ENCODE results near the gene APOLD1.
"Not testable (repeated sequence)": the region's sequence is repeated elsewhere in the genome, so short reads cannot be mapped to it uniquely, and the experiment has no call there.

The APOLD1 gene

GRCh38 chr12:12786706-12787601 lies 1.5 kb downstream of the APOLD1 start:
- DNase-seq, result peak; percentile 63

GRCh38 chr12:12788131-12788530 lies 2.7 kb downstream of the APOLD1 start:
- DNase-seq, result no peak

GRCh38 chr12:12788675-12789368 lies 3.4 kb downstream of the APOLD1 start:
- peak; percentile 93 for DNase-seq

DNA sequence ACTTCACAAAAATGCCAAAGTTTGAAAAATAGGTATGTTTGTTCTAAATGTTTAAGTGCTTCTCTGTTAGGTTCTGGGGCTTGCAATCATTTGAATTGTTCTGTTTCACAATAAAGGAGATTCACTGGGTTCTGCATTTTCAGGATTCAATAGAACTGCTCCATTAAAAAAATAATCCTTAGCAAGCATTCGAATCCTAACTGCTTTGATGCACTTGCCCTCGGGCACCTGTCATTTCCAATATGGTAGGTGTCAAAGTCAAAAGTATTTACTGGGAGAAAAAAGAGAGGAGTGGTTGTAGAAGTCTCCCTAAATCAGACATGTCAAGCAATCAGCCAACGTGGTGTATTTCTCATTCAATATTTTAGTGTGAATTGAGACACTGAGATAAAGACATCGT lies 5.5 kb downstream of the APOLD1 start:
- no peak for DNase-seq

DNA sequence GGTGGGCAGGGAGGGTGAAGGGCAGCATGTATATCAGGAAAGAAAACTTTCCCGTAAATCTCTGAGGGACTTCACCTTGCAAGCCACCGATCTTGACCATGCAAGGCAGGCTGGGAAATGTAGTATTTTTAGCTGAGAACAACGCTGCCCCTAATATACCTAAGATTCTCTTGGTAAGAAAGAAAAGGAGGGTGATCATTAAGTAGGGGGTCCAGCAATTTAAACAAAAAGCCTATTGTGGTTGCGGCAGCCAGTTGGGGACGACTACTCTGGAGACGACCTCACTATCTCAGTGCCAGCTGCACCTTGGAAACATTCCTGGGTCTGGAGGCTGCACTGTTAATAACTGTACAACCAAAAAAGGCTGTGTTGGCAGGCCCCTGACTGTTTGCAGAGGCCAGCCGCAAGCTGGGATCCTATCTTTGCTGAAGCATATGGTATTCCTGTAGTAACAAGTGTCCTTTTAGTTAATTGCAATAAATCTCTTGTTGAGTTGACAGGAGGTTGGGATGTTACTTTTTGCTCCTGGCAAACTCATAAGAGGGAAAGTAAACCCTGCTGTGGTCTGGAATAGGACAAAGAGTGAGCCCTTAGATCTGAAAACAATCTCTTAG lies 6.4 kb downstream of the APOLD1 start:
- peak; percentile 96 for DNase-seq

DNA sequence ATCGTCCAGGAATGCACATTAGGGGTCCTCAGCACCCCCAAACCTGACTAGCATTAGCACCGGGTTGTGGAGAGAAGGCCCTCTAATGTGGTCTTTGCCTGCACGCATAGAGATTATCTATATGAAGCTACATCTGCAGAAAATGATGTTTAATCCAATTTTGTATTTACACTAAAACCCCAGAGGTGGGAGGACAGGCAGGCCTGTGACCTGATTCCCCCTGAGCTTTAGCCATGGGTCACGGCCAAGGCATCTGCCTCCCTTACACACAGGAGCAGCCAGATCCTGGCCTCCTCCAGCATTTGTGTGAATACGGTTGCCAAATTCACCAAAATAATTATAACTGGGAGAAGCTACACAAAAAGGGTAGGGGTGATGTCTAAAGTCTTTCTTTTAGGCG lies 7.0 kb downstream of the APOLD1 start:
- DNase-seq, result peak; percentile 49

GRCh38 chr12:12794686-12795085 lies 9.2 kb downstream of the APOLD1 start:
- no peak for DNase-seq

GRCh38 chr12:12796171-12796570 lies 10.7 kb downstream of the APOLD1 start:
- no peak for DNase-seq

GRCh38 chr12:12796928-12797793 lies 11.7 kb downstream of the APOLD1 start:
- no peak for DNase-seq

DNA sequence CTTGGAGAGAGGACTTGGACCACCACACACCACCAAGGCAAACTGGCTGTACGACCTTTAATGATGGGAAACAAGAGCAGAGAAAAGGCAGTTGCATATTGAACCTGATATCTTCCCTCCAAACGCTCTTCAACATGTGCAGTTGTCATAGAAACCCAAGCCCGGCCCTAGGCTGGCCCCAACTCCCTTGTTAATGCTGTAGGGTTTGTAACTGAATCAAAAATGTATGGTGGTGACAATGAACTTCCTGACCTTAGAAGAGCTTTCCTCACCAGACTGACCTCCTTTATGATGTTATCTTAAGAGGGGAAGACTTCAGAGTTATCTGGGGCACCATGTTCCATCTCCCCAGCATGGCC lies 12.3 kb downstream of the APOLD1 start:
- no peak for DNase-seq

DNA sequence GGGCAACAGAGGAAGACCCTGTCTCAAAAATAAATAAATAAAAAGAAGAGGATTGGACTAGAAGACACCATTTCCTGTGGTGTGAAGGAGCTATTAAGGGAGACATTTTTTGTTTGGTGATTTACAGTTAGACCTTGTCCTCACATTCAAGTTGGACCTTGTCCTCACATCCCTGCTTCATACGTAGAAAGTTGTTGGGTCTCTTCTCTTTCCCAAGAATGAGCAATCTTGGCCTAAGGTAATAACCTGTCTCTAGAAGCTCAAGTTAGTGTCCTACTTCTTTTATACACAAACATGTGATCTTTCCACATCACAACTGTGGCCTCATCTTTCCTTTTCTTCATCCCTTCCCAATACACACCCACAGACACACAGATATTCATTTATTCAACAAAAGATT lies 13.0 kb downstream of the APOLD1 start:
- no peak for DNase-seq

DNA sequence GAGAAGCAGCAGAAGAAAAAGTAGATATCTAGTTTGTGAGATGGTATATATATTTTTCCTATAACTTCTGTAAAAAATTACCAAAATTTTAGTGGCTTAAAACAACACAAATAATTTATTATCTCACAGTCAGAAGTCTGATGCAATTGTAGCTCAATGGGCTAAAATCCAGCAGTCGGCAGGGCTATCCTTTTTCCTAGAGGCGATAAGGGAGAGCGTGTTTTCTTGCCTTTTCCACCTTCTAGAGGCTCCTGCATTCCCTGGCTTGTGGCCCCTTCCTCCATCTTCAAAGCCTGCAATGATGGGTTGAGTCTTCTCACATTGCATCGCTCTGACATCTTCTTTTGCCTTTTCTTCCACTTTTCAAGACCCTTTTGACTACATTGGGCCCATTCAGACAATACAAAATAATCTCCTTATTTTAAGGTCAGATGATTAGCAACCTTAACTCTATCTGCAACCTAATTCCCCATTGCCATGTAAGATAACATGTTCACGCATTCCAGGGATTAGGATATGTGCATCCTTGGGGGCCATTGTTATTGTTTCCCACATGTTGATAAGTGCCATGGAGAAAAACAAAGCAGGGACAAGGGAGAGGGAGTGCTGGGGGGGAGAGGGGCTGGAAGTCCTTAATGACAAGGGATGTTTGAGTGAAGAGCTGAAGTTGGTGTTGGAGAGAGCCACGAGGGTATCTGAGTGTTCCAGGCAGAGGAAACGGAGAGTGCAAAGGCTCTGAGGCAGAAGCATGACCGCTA lies 13.9 kb downstream of the APOLD1 start:
- DNase-seq, result no peak

DNA sequence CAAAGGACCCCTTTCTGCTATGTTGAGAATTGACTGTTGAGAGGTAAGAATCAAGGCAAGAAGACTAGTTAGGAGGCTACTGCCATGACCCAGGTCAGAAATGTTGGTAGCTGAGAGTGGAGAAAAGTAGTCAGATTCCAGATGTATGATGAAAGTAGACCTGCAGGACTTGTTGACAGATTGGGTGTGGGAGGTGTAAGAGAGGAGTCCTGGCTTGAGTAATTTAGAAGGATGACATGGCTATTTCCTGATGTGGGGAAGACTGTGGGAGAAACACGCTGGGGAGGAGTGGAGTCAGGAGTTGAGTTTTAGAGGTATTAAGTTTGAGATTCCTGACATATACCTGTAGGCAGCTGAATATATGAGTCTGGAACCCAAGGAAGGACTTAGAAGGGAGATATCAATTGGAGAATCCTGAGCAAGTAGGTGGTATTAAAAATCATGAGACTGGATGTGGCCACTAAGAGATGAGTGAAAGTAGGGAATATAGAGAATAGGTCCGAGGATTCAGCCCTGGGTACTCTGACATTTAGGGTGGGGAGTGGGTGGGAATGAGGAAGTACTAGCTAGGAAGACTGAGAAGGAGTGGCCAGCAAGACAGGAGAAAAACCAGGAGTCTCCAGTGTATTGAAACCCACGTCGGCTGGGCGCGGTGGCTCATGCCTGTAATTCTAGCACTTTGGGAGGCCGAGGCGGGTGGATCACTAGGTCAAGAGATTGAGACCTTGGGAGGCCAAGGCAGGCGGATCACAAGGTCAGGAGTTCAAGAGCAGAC lies 15.1 kb downstream of the APOLD1 start:
- no peak for DNase-seq

GRCh38 chr12:12801656-12802055 lies 16.2 kb downstream of the APOLD1 start:
- not testable (repeated sequence) for DNase-seq

DNA sequence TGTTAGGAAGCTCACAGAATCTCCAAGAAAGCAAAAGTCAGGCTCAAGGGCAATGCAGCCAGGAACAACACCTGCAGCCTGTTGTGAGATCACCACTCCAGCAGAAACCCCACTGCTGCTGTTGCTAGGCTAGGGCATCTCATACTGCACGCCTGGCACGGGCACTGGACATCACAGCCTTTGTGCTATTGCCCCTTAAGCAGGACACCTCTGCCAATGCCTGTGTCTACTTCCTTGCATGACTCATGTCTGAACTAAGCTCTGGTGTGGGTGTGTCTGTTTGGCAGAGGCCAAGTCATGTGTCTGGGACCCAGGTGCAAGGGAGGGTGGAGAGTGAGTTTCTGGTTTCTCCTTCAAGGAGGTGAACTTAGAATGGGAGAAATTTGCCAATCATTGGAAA lies 17.7 kb downstream of the APOLD1 start:
- no peak for DNase-seq

DNA sequence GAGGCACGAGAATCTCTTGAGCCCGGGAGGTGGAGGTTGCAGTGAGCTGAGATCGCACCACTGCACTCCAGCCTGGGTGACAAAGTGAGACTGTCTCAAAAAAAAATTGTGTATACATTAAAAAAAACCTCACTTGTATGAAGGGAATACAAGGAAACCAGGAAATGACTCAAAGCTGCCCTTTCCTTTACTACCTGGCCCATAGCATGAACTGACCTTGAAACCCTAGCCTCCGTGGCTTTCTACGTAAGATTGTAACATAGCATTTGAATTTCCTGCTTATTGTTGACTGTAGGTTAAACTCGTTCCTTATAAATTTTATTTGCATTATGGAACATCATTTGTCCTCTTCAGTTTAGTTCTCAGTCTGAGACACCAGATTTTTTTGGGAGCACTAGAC lies 18.6 kb downstream of the APOLD1 start:
- no peak for DNase-seq

- no peak for DNase-seq
These were observed 19.0 kb downstream of the APOLD1 start for GRCh38 chr12:12804432-12804886.

DNA sequence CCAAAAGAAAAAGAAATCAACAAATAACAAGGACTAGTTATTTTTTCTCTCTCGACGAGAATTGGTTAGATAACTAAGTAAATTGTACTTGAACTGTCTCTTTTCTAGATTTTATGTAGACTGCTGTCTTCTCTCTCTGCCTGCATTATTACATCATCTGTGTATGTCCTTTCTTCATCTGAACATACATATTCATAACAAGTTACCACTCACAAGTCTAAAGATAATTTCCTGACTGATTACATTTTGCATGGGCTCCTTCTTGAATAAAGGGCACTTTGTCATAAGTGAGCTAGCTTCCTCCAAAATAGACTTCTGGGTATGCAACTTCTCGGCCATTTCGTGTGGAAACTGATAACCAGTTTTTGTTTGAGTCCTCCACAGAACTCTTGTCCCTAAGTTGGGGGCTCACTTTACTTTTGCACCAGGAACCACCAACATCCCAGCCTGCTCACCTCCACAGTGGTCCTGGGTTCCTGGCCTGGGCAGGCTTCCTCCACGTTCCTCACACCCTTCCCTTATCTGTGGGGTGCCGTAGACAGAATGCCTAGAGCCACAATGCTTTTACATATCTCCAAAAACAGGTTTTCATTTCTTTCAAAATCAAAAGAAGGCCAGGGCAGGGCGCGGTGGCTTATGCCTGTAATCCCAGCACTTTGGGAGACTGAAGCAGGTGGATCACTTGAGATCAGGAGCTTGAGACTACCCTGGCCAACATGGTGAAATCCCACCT lies 21.5 kb downstream of the APOLD1 start:
- no peak for DNase-seq

DNA sequence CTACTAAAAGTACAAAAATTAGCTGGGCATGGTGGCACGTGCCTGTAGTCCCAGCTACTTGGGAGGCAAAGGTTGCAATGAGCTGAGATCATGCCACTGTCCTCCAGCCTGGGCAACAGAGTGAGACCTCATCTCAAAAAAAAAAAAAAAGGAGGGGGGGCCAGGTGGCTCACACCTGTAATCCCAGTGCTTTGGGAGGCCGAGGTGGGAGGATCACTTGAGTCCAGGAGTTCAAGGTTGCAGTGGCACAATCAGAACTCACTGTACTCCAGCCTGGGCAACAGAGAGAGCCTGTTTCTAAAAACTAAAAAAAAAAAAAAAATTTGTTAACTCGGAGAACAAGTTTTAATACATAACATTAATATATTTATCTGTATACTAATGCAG lies 22.1 kb downstream of the APOLD1 start:
- not testable (repeated sequence) for DNase-seq

DNA sequence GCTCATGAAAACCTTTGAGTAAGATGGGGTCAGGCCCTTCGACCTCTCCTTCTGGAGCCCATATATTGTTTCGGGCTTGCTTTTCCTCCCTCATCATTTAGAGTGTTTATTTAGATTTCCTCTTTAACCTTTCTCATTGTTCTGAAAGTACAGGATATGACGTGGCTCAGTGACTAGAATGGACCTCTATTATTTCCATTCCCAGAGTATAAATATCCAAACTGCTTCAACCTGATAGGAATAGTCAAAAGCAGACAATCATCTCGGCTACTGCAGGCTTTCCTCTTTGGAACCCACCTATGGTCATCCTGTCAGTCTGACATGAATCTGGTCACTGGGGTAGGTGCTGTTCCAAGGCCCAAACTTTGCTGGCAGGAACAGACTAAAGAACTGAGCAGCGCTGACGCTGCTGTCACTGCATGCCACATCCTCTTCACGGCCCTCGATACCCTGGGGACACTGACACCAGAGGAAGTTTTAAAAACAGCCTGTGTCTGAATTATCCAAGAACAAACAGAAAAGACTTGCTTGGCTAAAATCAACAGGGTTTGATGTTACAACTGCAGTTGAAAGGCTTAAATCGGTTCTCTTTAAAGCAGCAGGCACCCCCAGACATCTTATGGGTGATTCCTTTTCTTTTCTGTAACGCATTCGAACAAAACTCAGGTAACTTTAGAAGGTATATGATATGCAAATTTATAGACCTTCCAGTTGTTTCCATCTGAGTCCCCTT lies 22.7 kb downstream of the APOLD1 start:
- DNase-seq, result no peak

Data from NCI-H1694 (cell line).